NCI-H446 (cell line): ENCODE data around the gene GCC1.
"Not testable (repeated sequence)": the region's sequence is repeated elsewhere in the genome, so short reads cannot be mapped to it uniquely, and the experiment has no call there.

Source experiments
- DNase-seq, 2 experiments: peaks; one replicate each; lab custom pipeline; 2025; lab: John Stamatoyannopoulos, UW

GCC1 gene

GRCh38 chr7:127589896-127590295 lies 4.5 kb upstream of the GCC1 start:
- DNase-seq, result no peak

- peak in 1 of 2 experiments; percentile 27 for DNase-seq
Measured at GRCh38 chr7:127588697-127589482, 3.5 kb upstream of the GCC1 start.

- DNase-seq, result peak; percentile 14 to 84
Measured at GRCh38 chr7:127588019-127588696, 2.8 kb upstream of the GCC1 start, which contains the start of gene ARF5. Gene ARF5 (plus strand): TSS chr7:127588411. CDS start chr7:127588499, 88 bp downstream.

GRCh38 chr7:127587663-127588018 lies 2.2 kb upstream of the GCC1 start:
- DNase-seq, result no peak

- DNase-seq, result no peak
Measured at GRCh38 chr7:127586346-127586745, 950 bp upstream of the GCC1 start.

- no peak for DNase-seq
Measured at GRCh38 chr7:127584648-127585043, 750 bp downstream of the GCC1 start.

- peak; percentile 3 to 58 for DNase-seq
Measured at GRCh38 chr7:127582361-127582760, 3.0 kb downstream of the GCC1 start.

GRCh38 chr7:127581716-127582115 lies 3.7 kb downstream of the GCC1 start:
- no peak for DNase-seq

- DNase-seq, result no peak
Measured at GRCh38 chr7:127580612-127581011, 4.8 kb downstream of the GCC1 start.

GRCh38 chr7:127578711-127579275 lies 6.6 kb downstream of the GCC1 start:
- DNase-seq, result no peak

GRCh38 chr7:127578036-127578684 lies 7.2 kb downstream of the GCC1 start:
- DNase-seq, result no peak

- no peak for DNase-seq
Measured at GRCh38 chr7:127571741-127572505, 13.5 kb downstream of the GCC1 start.

GRCh38 chr7:127568034-127568433 lies 17.4 kb downstream of the GCC1 start:
- DNase-seq, result not testable (repeated sequence)

GRCh38 chr7:127566242-127566641 lies 19.2 kb downstream of the GCC1 start:
- no peak for DNase-seq

GRCh38 chr7:127557803-127558202 lies 27.6 kb downstream of the GCC1 start:
- DNase-seq, result no peak

- no peak for DNase-seq
Measured at GRCh38 chr7:127556404-127556803, 29.0 kb downstream of the GCC1 start.

- no peak for DNase-seq
Measured at GRCh38 chr7:127551941-127552340, 33.5 kb downstream of the GCC1 start.

- DNase-seq, result no peak
Measured at GRCh38 chr7:127550247-127550646, 35.1 kb downstream of the GCC1 start.

- DNase-seq, result no peak
Measured at GRCh38 chr7:127546313-127546712, 39.1 kb downstream of the GCC1 start.

GRCh38 chr7:127541548-127541947 lies 43.8 kb downstream of the GCC1 start:
- no peak for DNase-seq

- not testable (repeated sequence) for DNase-seq
Measured at GRCh38 chr7:127540461-127540860, 44.9 kb downstream of the GCC1 start.

- DNase-seq, result no peak
Measured at GRCh38 chr7:127539116-127539515, 46.3 kb downstream of the GCC1 start.
